HCT116 (cell line): ENCODE results near the gene MUS81. TPM values are rescaled to one million over a fixed set of nuclear protein-coding genes. Genes with fewer than 3 reads are reported as not detected.

Experiments used
- ATAC-seq: fragments of 200-7000 bp; cut with Tn5 transposase; 2 replicates; pipeline ENCODE4 v1.9.1; 2020; ENCODE audit warnings: mild to moderate bottlenecking, moderate library complexity
- BruUV-seq: library from RNA; stranded (reverse); fragments of 400-500 nt; replicated peaks from 2 replicates; lab custom pipeline; 2021; lab: Mats Ljungman, UMichigan
- CTCF ChIA-PET: fragments of 300-600 bp; sonication (Branson Sonifier 250); formaldehyde crosslinking; loops from one replicate; lab custom pipeline; 2021; ENCODE audit warnings: antibody characterized with exemption; lab: Charles Lee
- POLR2A ChIA-PET: fragments of 300-600, 350-600 bp; sonication (Branson Sonifier 250); formaldehyde crosslinking; loops from one replicate; lab custom pipeline; 2021; ENCODE audit warnings: antibody characterized with exemption; lab: Charles Lee
- RAD21 ChIA-PET, 2 experiments: fragments of 300-600 bp; sonication (Branson Sonifier 250); formaldehyde crosslinking; loops; one replicate each; lab custom pipeline; 2023; ENCODE audit warnings: low total read pairs in 2 of 2; ENCODE audit not compliant: uncharacterized antibody in 2 of 2, unreplicated experiment in 2 of 2, low non-redundant PET in 1 of 2; lab: Charles Lee
- DNase-seq: peaks from one replicate; pipeline ENCODE4 v3.0.0-alpha.2; 2010; ENCODE audit warnings: low read depth, low spot score
- H2AFZ ChIP-seq: fragments of 200-600 bp; shearing (Covaris generic), sonication (generic); 2 replicates; pipeline ENCODE4 v1.6.1; 2017; ENCODE audit warnings: low read depth, mixed run types, mixed read lengths, antibody characterized with exemption, low read length; ENCODE audit not compliant: poor library complexity, severe bottlenecking
- H3K27ac ChIP-seq: 2 replicates; pipeline ENCODE4 v1.5.1; 2012; ENCODE audit warnings: low read depth, low read length
- H3K27me3 ChIP-seq: fragments of 200-600 bp; sonication (generic); 2 replicates; pipeline ENCODE4 v1.6.1; 2016; ENCODE audit warnings: mixed run types, low read length, mixed read lengths; ENCODE audit not compliant: insufficient read depth
- H3K36me3 ChIP-seq, 2 experiments: fragments of 200-500 bp in 1 of 2; fragments of 200-600 bp in 1 of 2; sonication (Bioruptor generic) in 1 of 2; sonication (generic) in 1 of 2; 2 replicates each; pipeline versions ENCODE4 v1.5.1 to v1.6.1; 2014 to 2016; ENCODE audit warnings: low read length in 2 of 2, inconsistent platforms in 1 of 2, mixed read lengths in 1 of 2, mixed run types in 1 of 2; ENCODE audit not compliant: insufficient read depth in 2 of 2, control insufficient read depth in 1 of 2
- H3K4me1 ChIP-seq, 2 experiments: fragments of 200-600 bp in 1 of 2; sonication (generic) in 1 of 2; 2 replicates each; pipeline versions ENCODE4 v1.5.1 to v1.6.1; 2012 to 2017; ENCODE audit warnings: low read length in 2 of 2, inconsistent platforms in 1 of 2, mild to moderate bottlenecking in 1 of 2, mixed read lengths in 1 of 2, mixed run types in 1 of 2, moderate library complexity in 1 of 2; ENCODE audit not compliant: insufficient read depth in 2 of 2, control insufficient read depth in 1 of 2
- H3K4me2 ChIP-seq: fragments of 200-600 bp; sonication (generic); 2 replicates; pipeline ENCODE4 v1.6.1; 2017; ENCODE audit warnings: mixed run types, low read length, mixed read lengths
- H3K4me3 ChIP-seq, 2 experiments: fragments of 200-600 bp in 1 of 2; sonication (generic) in 1 of 2; replicated peaks in 1 of 2; 2 replicates each; pipeline ENCODE4 v1.5.1; 2011 to 2016; ENCODE audit warnings: low read length in 2 of 2, control low read depth in 1 of 2, low read depth in 1 of 2, mild to moderate bottlenecking in 1 of 2, mixed read lengths in 1 of 2, mixed run types in 1 of 2
- H3K79me2 ChIP-seq: fragments of 200-600 bp; sonication (generic); 2 replicates; pipeline ENCODE4 v1.6.1; 2017; ENCODE audit warnings: mild to moderate bottlenecking, mixed run types, low read length, moderate library complexity, mixed read lengths; ENCODE audit not compliant: insufficient read depth
- H3K9ac ChIP-seq: fragments of 200-600 bp; sonication (generic); 2 replicates; pipeline ENCODE4 v1.6.1; 2016; ENCODE audit warnings: low read length, mixed read lengths
- H3K9me2 ChIP-seq: fragments of 200-600 bp; sonication (generic), shearing (Covaris generic); 2 replicates; pipeline ENCODE4 v1.6.1; 2017; ENCODE audit warnings: mixed run types, mild to moderate bottlenecking, moderate library complexity; ENCODE audit not compliant: insufficient read depth
- H3K9me3 ChIP-seq, 2 experiments: fragments of 200-500 bp in 1 of 2; fragments of 200-600 bp in 1 of 2; sonication (Bioruptor generic) in 1 of 2; sonication (generic) in 1 of 2; 2 replicates each; pipeline ENCODE4 v1.6.1; 2014 to 2017; ENCODE audit warnings: low read length in 2 of 2, mixed read lengths in 2 of 2, inconsistent platforms in 1 of 2, low read depth in 1 of 2, mild to moderate bottlenecking in 1 of 2, mixed run types in 1 of 2, moderate library complexity in 1 of 2; ENCODE audit not compliant: control insufficient read depth in 1 of 2, insufficient read depth in 1 of 2
- H4K20me1 ChIP-seq: fragments of 200-600 bp; sonication (generic), shearing (Covaris generic); 2 replicates; pipeline ENCODE4 v1.6.1; 2017; ENCODE audit warnings: mixed run types, mild to moderate bottlenecking, moderate library complexity; ENCODE audit not compliant: insufficient read depth
- ATF3 ChIP-seq: IDR thresholded peaks from 2 replicates; pipeline ENCODE4 v1.6.1; 2012
- CEBPB ChIP-seq: IDR thresholded peaks from 2 replicates; pipeline ENCODE4 v1.6.1; 2012; ENCODE audit warnings: low read depth
- CTCF ChIP-seq, 3 experiments: fragments of 200-600 bp in 1 of 3; sonication (generic) in 1 of 3; IDR thresholded peaks in 2 of 3; conservative IDR thresholded peaks in 1 of 3; 2 replicates each; pipeline ENCODE4 v1.5.1; 2012 to 2017; ENCODE audit warnings: low read depth in 2 of 3, low read length in 2 of 3, antibody characterized with exemption in 1 of 3, borderline replicate concordance in 1 of 3, control low read depth in 1 of 3, mild to moderate bottlenecking in 1 of 3, mixed read lengths in 1 of 3, mixed run types in 1 of 3, moderate library complexity in 1 of 3; ENCODE audit not compliant: insufficient read depth in 1 of 3
- EGR1 ChIP-seq: IDR thresholded peaks from 2 replicates; pipeline ENCODE4 v1.6.1; 2012; ENCODE audit warnings: low read depth
- EZH2 ChIP-seq: fragments of 200-600 bp; sonication (generic); IDR thresholded peaks from 2 replicates; pipeline ENCODE4 v1.6.1; 2017; ENCODE audit warnings: antibody characterized with exemption, mixed run types
- EZH2phosphoT487 ChIP-seq: fragments of 200-600 bp; IDR thresholded peaks from 2 replicates; pipeline ENCODE4 v1.6.1; 2018; ENCODE audit warnings: antibody characterized with exemption, borderline replicate concordance
- FOSL1 ChIP-seq: IDR thresholded peaks from 2 replicates; pipeline ENCODE4 v1.6.1; 2012; ENCODE audit warnings: low read depth
- JUND ChIP-seq: IDR thresholded peaks from 2 replicates; pipeline ENCODE4 v1.6.1; 2012
- POLR2A ChIP-seq: IDR thresholded peaks from 2 replicates; pipeline ENCODE4 v1.7.0; 2011; ENCODE audit warnings: borderline replicate concordance; ENCODE audit not compliant: insufficient read depth, insufficient read length; ENCODE audit errors: extremely low read depth
- POLR2AphosphoS5 ChIP-seq: IDR thresholded peaks from 2 replicates; pipeline ENCODE4 v1.6.1; 2011; ENCODE audit warnings: mild to moderate bottlenecking, low read depth, low read length, moderate library complexity
- RAD21 ChIP-seq: IDR thresholded peaks from 2 replicates; pipeline ENCODE4 v1.6.1; 2012; ENCODE audit warnings: low read depth, mild to moderate bottlenecking
- REST ChIP-seq: IDR thresholded peaks from 2 replicates; pipeline ENCODE4 v1.6.1; 2012; ENCODE audit warnings: low read depth
- SIN3A ChIP-seq: IDR thresholded peaks from 2 replicates; pipeline ENCODE4 v1.6.1; 2012; ENCODE audit warnings: low read depth
- SRF ChIP-seq: IDR thresholded peaks from 2 replicates; pipeline ENCODE4 v1.6.1; 2012; ENCODE audit warnings: low read depth
- TCF7L2 ChIP-seq: IDR thresholded peaks from 2 replicates; pipeline ENCODE4 v1.7.0; 2011; ENCODE audit warnings: borderline replicate concordance, inconsistent platforms; ENCODE audit not compliant: insufficient read depth, insufficient read length; ENCODE audit errors: extremely low read depth
- YY1 ChIP-seq: IDR thresholded peaks from 2 replicates; pipeline ENCODE4 v1.6.1; 2011; ENCODE audit warnings: low read length, low read depth, moderate library complexity, mild to moderate bottlenecking; ENCODE audit not compliant: insufficient replicate concordance; ENCODE audit errors: extremely low read depth
- ZBTB33 ChIP-seq: IDR thresholded peaks from 2 replicates; pipeline ENCODE4 v1.6.1; 2011; ENCODE audit warnings: mild to moderate bottlenecking, low read length, moderate library complexity; ENCODE audit not compliant: insufficient replicate concordance; ENCODE audit errors: extremely low read depth
- ZFX ChIP-seq: fragments of 450-650 bp; IDR thresholded peaks from 2 replicates; pipeline ENCODE4 v1.6.1; 2017
- ZNF274 ChIP-seq: fragments of 200-500 bp; sonication (Bioruptor generic); IDR thresholded peaks from 2 replicates; pipeline ENCODE4 v1.6.1; 2014; ENCODE audit warnings: mild to moderate bottlenecking, low read depth, low read length, inconsistent platforms
- intact Hi-C: fragments of 100-400 bp; cut with micrococcal nuclease; formaldehyde crosslinking; loops from 2 replicates; pipeline ENCODE4 v1.10.0; 2022
- total RNA-seq: library from RNA; stranded (reverse); gene quantifications from one replicate; pipeline ENCODE4 v1.2.1, GENCODE V29; 2021; ENCODE audit not compliant: unreplicated experiment

Gene MUS81
- total RNA-seq, 1 experiment from 2014 or later: 47.2 TPM

GRCh38 chr11:65907878-65908277 is 47.6 kb downstream of the MUS81 start:
- Histone ChIP-seq H3K9ac (no peak overlapping the region), H3K4me1 (peaks cover 46 to 96% of the 10 kb centered on the region in 2 experiments), H3K79me2 (no peaks in the 10 kb centered on the region; the same call in 1 of the 2 replicates), H3K4me3 (no peak overlapping the region), H4K20me1 (no peaks in the 10 kb centered on the region), H3K9me3 (no peaks in the 10 kb centered on the region), H3K4me2 (no peak overlapping the region), H3K36me3 (no peaks in the 10 kb centered on the region), H3K27ac (no peak overlapping the region), H3K27me3 (no peaks in the 10 kb centered on the region), H3K9me2 (no peaks in the 10 kb centered on the region), H2AFZ (no peak overlapping the region)
- RAD21 ChIA-PET: no interaction called here
- TF ChIP-seq EZH2phosphoT487 (no peak), ZNF274 (no peak), RAD21 (no peak), FOSL1 (no peak), CEBPB (no peak), JUND (no peak), CTCF (IDR thresholded peaks at IDR 0.05 in 2 of 3, conservative IDR thresholded peaks at IDR 0.05 in 1 of 3; ENCODE audit: borderline replicate concordance in 1 of 3, insufficient read depth in 1 of 3, low read depth in 2 of 3, low read length in 2 of 3) (no peak), POLR2A (no peak), REST (no peak), TCF7L2 (no peak), SRF (no peak), ZBTB33 (no peak), SIN3A (no peak), POLR2AphosphoS5 (no peak), YY1 (no peak), ZFX (no peak), EZH2 (no peak), ATF3 (no peak), EGR1 (no peak)
- POLR2A ChIA-PET: interaction anchor here (10.9 kb wide), 1 partner anchor 17 kb away, joined by 124 read pairs; the partner anchor contains the start of genes CCDC85B and FIBP
- no peak for ATAC-seq
- BruUV-seq: no TSS peak
- CTCF ChIA-PET: no interaction called here
- no peak for DNase-seq
- intact Hi-C loops: no loop called here
